D721Med (cell line): Measurements from ENCODE around the gene DPY19L1.
"Not testable (repeated sequence)": the region's sequence is repeated elsewhere in the genome, so short reads cannot be mapped to it uniquely, and the experiment has no call there.

Experiments
- DNase-seq: peaks from one replicate; pipeline ENCODE4 v3.0.0; 2011; ENCODE audit warnings: low spot score; ENCODE audit not compliant: insufficient read length
- FAIRE-seq: peaks from 2 replicates; lab custom pipeline; 2011; peaks lifted over from hg19 to GRCh38; lab: Jason Lieb, UNC
- CTCF ChIP-seq: IDR thresholded peaks from 2 replicates; pipeline ENCODE4 v1.5.1; 2012; ENCODE audit warnings: mild to moderate bottlenecking, control low read depth; ENCODE audit not compliant: insufficient read depth; ENCODE audit errors: missing control alignments

Gene DPY19L1

GRCh38 chr7:34982371-34983019 is 54.8 kb downstream of the DPY19L1 start:
- TF ChIP-seq CTCF, result no peak
- DNase-seq (no peak), FAIRE-seq (no peak)

- not testable (repeated sequence) for DNase-seq, FAIRE-seq
These were observed 58.2 kb downstream of the DPY19L1 start for GRCh38 chr7:34979124-34979523.

- FAIRE-seq (no peak), DNase-seq (no peak)
- TF ChIP-seq CTCF, result no peak
These were observed 63.9 kb downstream of the DPY19L1 start for GRCh38 chr7:34973400-34973760.

GRCh38 chr7:34972739-34973399 is 64.4 kb downstream of the DPY19L1 start:
- DNase-seq, FAIRE-seq: not testable (repeated sequence)

- DNase-seq, FAIRE-seq: not testable (repeated sequence)
These were observed 69.5 kb downstream of the DPY19L1 start for GRCh38 chr7:34967818-34968217.

GRCh38 chr7:34966504-34966903 is 70.8 kb downstream of the DPY19L1 start:
- DNase-seq, result not testable (repeated sequence)
- FAIRE-seq, result peak; percentile 29

DNA sequence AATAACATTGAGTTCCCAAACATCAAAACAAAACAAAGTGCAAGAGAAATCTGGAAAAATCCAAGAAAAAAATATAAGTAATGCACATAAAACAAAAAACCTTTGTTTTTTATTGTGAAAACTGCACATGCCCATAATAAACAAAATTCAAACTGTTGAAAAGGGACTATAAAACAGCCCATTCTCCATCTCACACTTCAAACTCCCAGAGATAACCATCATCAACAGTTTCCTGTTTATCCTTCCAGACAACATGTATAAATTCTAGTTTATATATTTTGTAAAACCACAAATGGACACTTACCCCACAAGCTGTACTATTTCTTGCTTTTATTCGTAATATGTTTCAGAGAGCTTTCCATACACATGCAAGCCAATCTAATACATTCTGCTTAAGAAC is 79.3 kb downstream of the DPY19L1 start:
- TF ChIP-seq CTCF, result no peak
- DNase-seq (no peak), FAIRE-seq (peak; percentile 74)

GRCh38 chr7:34952822-34953221 is 84.5 kb downstream of the DPY19L1 start:
- no peak for TF ChIP-seq CTCF
- DNase-seq, result no peak
- FAIRE-seq, result no peak

GRCh38 chr7:34949361-34949760 is 87.9 kb downstream of the DPY19L1 start:
- no peak for DNase-seq
- TF ChIP-seq CTCF, result no peak
- no peak for FAIRE-seq

DNA sequence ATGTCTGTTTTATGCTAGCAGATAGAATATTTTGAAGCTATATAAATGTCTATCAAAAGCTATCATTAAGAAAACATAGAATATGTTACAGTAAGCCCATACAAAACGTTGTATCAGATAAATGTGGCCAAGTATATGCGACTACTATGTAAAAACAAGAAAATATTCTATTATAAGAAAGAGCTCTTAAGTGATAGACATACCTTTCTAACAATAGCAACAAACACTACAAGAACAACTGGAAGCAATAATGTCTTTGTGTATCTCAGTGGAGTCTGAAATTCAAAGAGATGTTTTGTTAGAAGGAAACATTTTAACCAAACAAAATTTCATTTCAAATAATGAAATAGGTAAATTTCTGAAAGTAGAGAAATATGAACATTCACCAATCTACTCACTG is 89.9 kb downstream of the DPY19L1 start:
- FAIRE-seq, DNase-seq: not testable (repeated sequence)
